Fibroblast of peridontal ligament (primary cell): ENCODE measurements around the gene FAM90A1.
"Not testable (repeated sequence)": the region's sequence is repeated elsewhere in the genome, so short reads cannot be mapped to it uniquely, and the experiment has no call there.

Experiments used
- DNase-seq: peaks from one replicate; pipeline ENCODE4 v3.0.0-alpha.2; 2010; ENCODE audit errors: extremely low read depth

FAM90A1 gene

GRCh38 chr12:8226992-8227731 lies at the start of gene FAM90A1:
FAM90A1 (minus strand) TSS chr12:8227618; CDS start chr12:8224832, 2,786 bp downstream.
- DNase-seq = not testable (repeated sequence)

- not testable (repeated sequence) for DNase-seq
These were observed 49.0 kb upstream of the FAM90A1 start for GRCh38 chr12:8276397-8276796.

DNA sequence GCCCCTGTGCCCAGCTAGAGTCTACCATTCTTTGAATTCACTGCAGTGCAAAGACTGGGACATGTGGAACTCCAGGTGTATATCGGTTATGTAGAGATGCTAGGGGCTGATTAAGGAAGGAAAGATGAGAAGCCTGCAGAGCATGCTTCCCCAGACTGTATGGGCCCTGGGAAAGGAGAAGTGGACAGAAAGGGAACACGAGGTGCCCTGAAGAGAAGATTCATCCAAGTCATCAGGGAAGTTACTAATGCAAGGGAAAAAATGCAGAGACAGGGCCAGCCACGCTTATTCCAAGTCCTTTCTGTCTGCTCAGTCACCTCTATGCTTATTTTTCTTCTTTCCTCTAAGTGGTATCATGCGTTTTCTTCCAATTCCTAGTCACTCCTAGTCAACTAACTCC lies 39.3 kb upstream of the FAM90A1 start:
- DNase-seq = not testable (repeated sequence)

DNA sequence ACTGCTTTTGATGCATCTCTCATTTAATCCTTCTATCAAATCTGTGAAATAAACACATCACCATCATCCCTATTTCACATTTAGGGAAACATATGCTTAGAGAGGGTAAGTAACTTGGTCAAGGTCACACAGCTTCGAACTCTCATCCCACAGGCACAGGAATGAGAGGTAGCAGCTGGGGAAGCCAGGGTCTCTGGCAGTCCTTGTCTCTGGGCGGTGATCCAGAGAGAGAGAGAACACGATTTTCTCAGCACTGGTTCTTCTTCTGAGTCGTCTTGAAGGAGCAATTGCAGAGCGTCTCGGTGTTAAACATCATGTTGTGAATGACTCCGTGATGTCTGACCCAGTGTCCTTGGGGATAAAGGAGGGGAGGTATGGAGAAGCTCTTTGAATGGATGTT lies 36.8 kb upstream of the FAM90A1 start:
- not testable (repeated sequence) for DNase-seq

GRCh38 chr12:8261111-8261554 lies 33.7 kb upstream of the FAM90A1 start:
- DNase-seq = peak; percentile 6

DNA sequence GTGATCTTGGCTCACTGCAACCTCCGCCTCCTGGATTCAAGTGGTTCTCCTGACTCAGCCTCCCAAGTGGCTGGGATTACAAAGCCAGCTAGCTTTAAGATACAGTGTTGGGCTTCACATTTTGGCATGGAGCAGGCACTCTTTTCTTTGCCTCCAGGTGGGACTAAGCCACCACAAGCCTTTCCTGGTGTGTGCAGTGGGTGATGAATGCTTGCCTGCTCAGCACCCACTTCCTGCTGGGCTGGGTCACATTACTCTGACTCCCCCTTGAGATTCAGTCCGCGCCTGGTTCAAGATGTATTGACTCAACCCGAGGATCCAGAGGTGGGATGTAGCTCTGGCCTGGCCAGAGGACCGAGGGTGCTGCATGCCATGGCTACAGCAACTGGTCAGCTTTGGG lies 28.9 kb upstream of the FAM90A1 start:
- DNase-seq = not testable (repeated sequence)

DNA sequence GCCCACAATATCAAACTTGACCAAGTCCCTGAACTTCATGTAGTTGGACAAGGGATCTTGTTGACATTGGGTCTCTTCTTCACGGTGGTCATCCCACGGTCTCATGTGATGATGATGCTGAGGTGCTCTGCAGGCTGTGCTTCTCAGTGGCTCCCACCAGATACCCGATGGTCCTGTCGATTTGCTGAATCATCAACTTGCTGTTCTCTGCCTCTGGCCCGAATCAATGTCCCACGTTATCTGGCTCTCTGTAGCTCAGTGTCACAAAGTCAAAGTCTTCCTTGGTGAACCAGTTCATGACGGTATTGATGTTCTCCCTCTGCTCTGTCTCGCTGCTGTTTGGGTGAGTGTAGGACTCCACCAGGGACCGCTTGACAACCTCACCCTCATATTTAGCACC lies 27.3 kb upstream of the FAM90A1 start:
- DNase-seq = not testable (repeated sequence)

- not testable (repeated sequence) for DNase-seq
These were observed 24.8 kb upstream of the FAM90A1 start for GRCh38 chr12:8252056-8252818.

GRCh38 chr12:8251616-8252015 lies 24.2 kb upstream of the FAM90A1 start:
- DNase-seq = not testable (repeated sequence)

GRCh38 chr12:8246941-8247535 lies 19.6 kb upstream of the FAM90A1 start:
- DNase-seq = peak; percentile 49

DNA sequence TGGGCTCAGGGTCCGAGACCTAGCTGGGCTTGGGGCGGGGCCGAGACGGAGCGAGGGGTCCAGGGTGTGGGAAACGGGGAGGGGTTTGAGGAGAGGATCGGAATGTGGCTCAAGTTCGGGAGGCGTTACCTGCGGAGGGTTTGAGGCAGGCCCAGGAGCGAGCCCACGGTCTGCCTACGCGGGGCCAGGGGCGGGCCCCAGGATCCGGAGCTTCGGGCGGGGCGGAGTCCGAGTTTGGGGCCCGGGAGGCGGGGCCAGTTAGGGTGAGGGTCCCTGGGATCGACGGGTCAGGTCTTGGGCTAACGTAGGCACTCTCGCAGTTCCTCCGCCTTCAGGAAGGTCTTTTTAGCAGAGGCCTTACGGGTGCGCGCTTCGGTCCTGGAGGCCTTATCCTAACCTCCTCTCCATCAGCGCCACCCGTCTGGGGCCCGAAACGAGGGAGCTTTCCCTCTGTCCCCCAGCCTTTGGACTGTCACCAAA lies 16.3 kb upstream of the FAM90A1 start:
- not testable (repeated sequence) for DNase-seq

DNA sequence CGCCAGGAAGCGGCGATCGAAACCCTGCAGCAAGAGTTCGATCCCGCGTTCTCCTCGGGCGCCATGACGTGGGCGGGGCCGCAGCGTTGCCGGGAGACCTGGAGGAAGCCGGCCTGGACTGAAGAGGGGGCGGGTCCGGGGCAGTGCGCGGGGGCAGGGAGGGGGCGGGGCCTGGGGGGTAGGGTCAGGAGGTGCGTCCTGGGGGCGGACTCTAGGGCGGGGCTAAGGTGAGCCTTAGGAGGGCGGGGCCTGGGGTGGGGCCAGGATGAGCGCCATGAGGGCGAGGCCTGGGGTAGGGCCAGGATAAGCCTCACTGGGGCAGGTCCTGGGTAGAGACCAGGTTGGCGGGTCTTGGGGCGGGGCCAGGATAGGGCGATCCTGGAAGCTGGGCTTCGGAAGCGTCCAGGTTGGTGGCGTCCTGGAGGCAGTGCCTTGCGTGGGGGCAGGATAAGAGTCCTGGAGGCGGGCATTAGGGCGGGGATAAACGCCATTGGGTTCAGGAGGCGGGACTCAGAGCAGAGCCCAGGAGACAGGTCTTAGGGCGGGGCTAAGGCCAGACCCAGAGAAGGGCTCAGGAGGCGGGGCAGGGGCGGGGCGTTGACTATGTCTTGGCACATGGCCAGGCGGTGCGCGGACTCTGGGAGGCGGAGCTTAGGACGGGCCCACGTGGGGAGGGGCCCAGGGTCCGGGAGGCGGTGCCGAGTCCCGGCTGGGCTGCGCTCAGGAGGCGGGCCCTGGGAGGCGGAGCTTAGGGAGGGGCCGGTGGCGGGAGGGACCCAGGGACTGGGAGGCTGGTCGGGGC lies 15.7 kb upstream of the FAM90A1 start:
- peak; percentile 94 for DNase-seq

- not testable (repeated sequence) for DNase-seq
These were observed 15.1 kb upstream of the FAM90A1 start for GRCh38 chr12:8242622-8242879.

DNA sequence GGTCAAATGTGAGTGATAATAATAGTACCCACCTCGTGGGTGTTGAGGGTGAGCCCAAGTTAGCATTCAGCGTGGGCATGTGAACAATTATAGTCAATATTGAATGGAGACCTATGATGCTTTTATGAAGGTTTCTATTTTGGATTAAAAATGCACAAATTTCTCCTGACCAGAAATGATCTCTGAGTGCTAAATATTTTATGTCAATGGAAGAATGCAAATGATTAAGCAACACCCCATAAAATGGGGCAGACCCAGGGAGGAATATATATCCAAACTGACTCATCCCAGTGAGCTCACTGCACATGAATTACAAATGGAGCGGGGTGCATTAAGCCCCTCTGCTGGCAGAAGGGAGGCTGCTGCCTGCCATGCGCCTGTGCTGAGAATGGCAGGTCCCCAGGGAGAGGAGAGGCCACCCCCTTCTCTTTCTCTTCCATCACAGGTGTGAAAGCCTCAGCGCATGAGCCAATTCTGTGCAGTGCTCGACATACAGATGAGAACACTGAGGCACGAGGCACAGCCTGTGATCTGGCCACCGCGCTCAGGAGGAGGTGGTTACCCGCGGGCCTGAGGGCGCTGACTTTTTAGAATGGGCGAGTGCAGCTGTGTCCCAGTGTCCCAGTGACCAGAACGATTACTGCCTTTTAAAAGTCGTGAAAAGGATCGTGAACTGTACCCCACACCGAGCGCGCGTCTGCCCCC lies 14.7 kb upstream of the FAM90A1 start:
- peak; percentile 21 for DNase-seq

- DNase-seq = not testable (repeated sequence)
These were observed 13.1 kb upstream of the FAM90A1 start for GRCh38 chr12:8240340-8241114.

GRCh38 chr12:8237031-8237430 lies 9.6 kb upstream of the FAM90A1 start:
- DNase-seq = not testable (repeated sequence)

DNA sequence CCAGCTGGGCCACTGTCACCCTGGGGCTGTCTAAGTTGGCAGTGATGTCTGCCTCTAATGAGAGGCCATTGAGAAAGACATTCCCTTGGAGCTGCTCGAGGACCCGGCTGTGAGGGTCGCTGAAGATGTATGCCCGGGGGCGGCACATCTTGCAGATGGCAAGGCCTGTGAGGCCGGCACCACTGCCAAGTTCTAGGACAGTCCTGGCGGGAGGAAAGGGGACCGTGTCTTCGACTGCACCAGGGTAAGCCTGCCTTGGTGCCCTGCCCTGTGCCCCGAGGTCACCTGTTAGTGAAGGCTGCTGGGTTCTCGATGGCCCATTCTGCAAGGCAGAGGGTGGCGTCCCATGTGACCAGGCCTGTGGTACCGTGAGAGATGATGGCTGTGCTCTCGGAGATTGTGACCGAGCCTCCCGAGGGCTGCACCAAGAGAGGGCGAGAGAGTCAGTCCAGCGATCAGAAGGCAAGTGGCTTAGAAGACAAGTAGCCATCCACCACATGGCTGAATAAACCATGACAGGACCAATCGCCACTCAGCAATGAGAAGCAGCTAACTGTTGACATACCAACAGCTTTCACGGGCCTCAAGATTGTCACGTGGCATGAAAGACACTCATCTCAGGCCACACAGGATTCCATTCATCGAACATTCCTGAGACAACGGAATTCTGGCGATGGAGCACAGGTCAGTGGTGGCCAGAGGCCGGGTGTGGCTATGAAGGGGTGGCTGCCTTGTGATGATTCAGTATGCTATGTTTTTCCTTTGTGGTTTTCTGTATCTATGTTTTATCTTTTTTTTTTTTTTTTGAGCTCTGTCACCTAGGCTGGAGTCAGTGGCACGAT lies 8.1 kb upstream of the FAM90A1 start:
- DNase-seq = peak; percentile 51

GRCh38 chr12:8234746-8235145 lies 7.3 kb upstream of the FAM90A1 start:
- DNase-seq = not testable (repeated sequence)

DNA sequence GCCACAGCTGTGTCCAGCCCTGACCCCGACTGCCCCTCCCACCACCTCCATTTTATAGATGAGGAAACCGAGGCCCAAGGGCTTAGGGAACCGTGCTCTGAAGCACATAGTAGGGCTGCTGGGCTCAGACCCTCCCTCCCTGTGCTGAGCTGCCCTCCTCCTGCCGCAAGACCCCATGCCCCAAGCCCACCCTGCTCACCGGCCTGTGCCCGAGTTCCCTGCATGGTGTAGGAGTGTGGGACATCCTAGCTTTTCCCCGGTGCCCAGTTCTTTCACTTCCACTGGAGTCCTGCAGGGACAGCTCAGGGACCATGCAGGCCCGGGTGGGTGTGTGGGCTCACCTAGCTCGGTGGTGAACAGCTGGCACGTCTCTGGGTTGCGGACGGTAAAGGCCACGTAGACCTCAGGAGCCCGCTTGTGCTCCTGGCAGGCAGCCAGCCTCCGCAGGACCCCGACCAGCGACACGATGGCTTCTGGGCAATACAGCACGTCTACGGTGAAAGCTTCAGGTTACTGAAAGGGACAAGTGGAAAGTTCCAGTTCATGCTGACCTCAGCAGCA lies 6.6 kb upstream of the FAM90A1 start:
- not testable (repeated sequence) for DNase-seq
